ENCODE results near the gene MFSD1. TPM values are rescaled to one million over a fixed set of nuclear protein-coding genes. Genes with fewer than 3 reads are reported as not detected.

Gene MFSD1
- total and polyA plus RNA-seq, 2 donors (not counting 1 experiment from before 2014, with no cell fraction given): 16.4 to 31.8 TPM

GRCh38 chr3:158781191-158781590 lies 20.7 kb upstream of the MFSD1 start:
- H3K4me2 ChIP-seq (replicated peaks; ENCODE audit: low read depth, low read length, poor library complexity, severe bottlenecking): no peak overlapping the region
- no peak overlapping the region for H3K4me3 ChIP-seq (ENCODE audit: control extremely low read depth in 1 of 5, extremely low read depth in 1 of 5, insufficient read depth in 1 of 5, low read depth in 2 of 5, low read length in 4 of 5)
- Mint-ChIP-seq H3K4me3 (no peak overlapping the region), H3K4me1 (no peaks in the 10 kb centered on the region), H3K9me3 (ENCODE audit: insufficient read depth) (no peaks in the 10 kb centered on the region), H3K27ac (no peak overlapping the region), H3K27me3 (no peaks in the 10 kb centered on the region)
- no peaks in the 10 kb centered on the region for H3K27me3 ChIP-seq (replicated peaks in 1 of 4; ENCODE audit: control extremely low read depth in 1 of 4, control insufficient read depth in 3 of 4, insufficient read depth in 4 of 4, low read length in 3 of 4)
- no peak overlapping the region for H3K27ac ChIP-seq (ENCODE audit: low read length in 2 of 2)
- WGBS (ENCODE audit: insufficient coverage): 84% methylated on average over 2 of the region's 2 CpGs
- ATAC-seq (ENCODE audit: low read depth) (no peak), DNase-seq (no peak)
- no peak for TF ChIP-seq CTCF (IDR thresholded peaks at IDR 0.05)
- TF ChIP-seq EZH2 (IDR thresholded peaks at IDR 0.05; ENCODE audit: borderline replicate concordance, insufficient read depth, low read depth, low read length, poor library complexity, severe bottlenecking): no peak
- H3K9ac ChIP-seq (ENCODE audit: low read length): no peak overlapping the region
- H4K20me1 ChIP-seq (ENCODE audit: control insufficient read depth, insufficient read depth, low read length, poor library complexity, severe bottlenecking): no peaks in the 10 kb centered on the region
- H3K9me3 ChIP-seq (ENCODE audit: control extremely low read depth in 1 of 3, control insufficient read depth in 2 of 3, insufficient read depth in 1 of 3, low read length in 2 of 3): no peaks in the 10 kb centered on the region
- no peaks in the 10 kb centered on the region for H3K4me1 ChIP-seq (ENCODE audit: control insufficient read depth in 2 of 2, insufficient read depth in 2 of 2, low read length in 2 of 2)
- H3K79me2 ChIP-seq (ENCODE audit: control insufficient read depth, insufficient read depth, low read length): no peaks in the 10 kb centered on the region
- H2AFZ ChIP-seq (ENCODE audit: insufficient read depth, low read depth, low read length, poor library complexity, severe bottlenecking): no peak overlapping the region
- ChIA-PET POLR2A (no interaction called here), CTCF (interaction anchor here (1.8 kb wide), 1 partner anchor 121 kb away, joined by 4 read pairs; no protein-coding TSS in a partner anchor)
- no peaks in the 10 kb centered on the region for H3K36me3 ChIP-seq (replicated peaks in 1 of 2; ENCODE audit: control extremely low read depth in 1 of 2, control insufficient read depth in 1 of 2, extremely low read depth in 1 of 2, insufficient read depth in 2 of 2, low read length in 1 of 2)
- intact Hi-C loops (cut with micrococcal nuclease): no loop called here

- no peaks in the 10 kb centered on the region for H3K9me3 Mint-ChIP-seq (ENCODE audit: insufficient read depth)
- Histone ChIP-seq H4K20me1 (ENCODE audit: control insufficient read depth, insufficient read depth, low read length, poor library complexity, severe bottlenecking) (no peaks in the 10 kb centered on the region), H3K79me2 (ENCODE audit: control insufficient read depth, insufficient read depth, low read length) (no peaks in the 10 kb centered on the region), H3K4me1 (ENCODE audit: control insufficient read depth in 2 of 2, insufficient read depth in 2 of 2, low read length in 2 of 2) (no peaks in the 10 kb centered on the region), H2AFZ (ENCODE audit: insufficient read depth, low read depth, low read length, poor library complexity, severe bottlenecking) (no peak overlapping the region), H3K9me3 (ENCODE audit: control extremely low read depth in 1 of 3, control insufficient read depth in 2 of 3, insufficient read depth in 1 of 3, low read length in 2 of 3) (no peaks in the 10 kb centered on the region), H3K27me3 (replicated peaks in 1 of 4; ENCODE audit: control extremely low read depth in 1 of 4, control insufficient read depth in 3 of 4, insufficient read depth in 4 of 4, low read length in 3 of 4) (no peaks in the 10 kb centered on the region), H3K9ac (ENCODE audit: low read length) (no peak overlapping the region), H3K4me3 (ENCODE audit: control extremely low read depth in 1 of 5, extremely low read depth in 1 of 5, insufficient read depth in 1 of 5, low read depth in 2 of 5, low read length in 4 of 5) (no peak overlapping the region), H3K36me3 (replicated peaks in 1 of 2; ENCODE audit: control extremely low read depth in 1 of 2, control insufficient read depth in 1 of 2, extremely low read depth in 1 of 2, insufficient read depth in 2 of 2, low read length in 1 of 2) (no peaks in the 10 kb centered on the region), H3K27ac (ENCODE audit: low read length in 2 of 2) (no peak overlapping the region), H3K4me2 (replicated peaks; ENCODE audit: low read depth, low read length, poor library complexity, severe bottlenecking) (no peak overlapping the region)
- H3K4me1 Mint-ChIP-seq: no peaks in the 10 kb centered on the region
- WGBS (ENCODE audit: insufficient coverage): no CpG with 5 or more reads among the region's 1 CpG
- no peak overlapping the region for H3K27ac Mint-ChIP-seq
- ATAC-seq (ENCODE audit: low read depth) (no peak), DNase-seq (no peak)
- intact Hi-C loops (cut with micrococcal nuclease): no loop called here
- CTCF ChIA-PET: no interaction called here
- no peak for TF ChIP-seq EZH2 (IDR thresholded peaks at IDR 0.05; ENCODE audit: borderline replicate concordance, insufficient read depth, low read depth, low read length, poor library complexity, severe bottlenecking)
- TF ChIP-seq CTCF (IDR thresholded peaks at IDR 0.05): no peak
- H3K27me3 Mint-ChIP-seq: no peaks in the 10 kb centered on the region
- no peak overlapping the region for H3K4me3 Mint-ChIP-seq
- POLR2A ChIA-PET: no interaction called here
These were observed 20.0 kb upstream of the MFSD1 start for GRCh38 chr3:158781849-158782248.
